GM10266 (cell line): ENCODE measurements around the gene GPC6.

Experiments used
- DNase-seq: peaks from one replicate; pipeline ENCODE4 v3.0.0; 2012; ENCODE audit errors: extremely low spot score
- TF ChIP-seq, protein P1 (sequence below): IDR thresholded peaks from 2 replicates; pipeline ENCODE4 v1.5.1; 2012; ENCODE audit warnings: mild to moderate bottlenecking, low read depth; ENCODE audit not compliant: control insufficient read depth, insufficient read depth; ENCODE audit errors: missing control alignments

Gene GPC6

DNA sequence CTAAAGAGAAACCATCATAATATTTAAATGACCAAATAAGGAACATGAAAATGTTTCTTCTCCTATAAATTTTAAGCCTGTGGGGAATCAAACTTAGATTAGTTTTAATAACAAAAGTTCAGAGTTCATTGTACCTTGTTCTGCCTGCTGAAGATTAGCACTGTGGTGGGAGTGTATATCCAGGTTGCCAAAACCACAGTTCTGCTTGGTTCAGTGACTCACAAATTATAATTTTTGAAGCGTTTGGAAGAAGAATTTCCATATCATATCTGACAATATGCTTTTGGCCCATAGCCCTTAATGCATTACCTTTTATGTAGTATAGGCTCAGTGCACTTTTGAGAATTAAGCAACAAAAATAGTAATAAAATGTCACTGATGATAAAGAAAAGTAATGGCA, 545.2 kb downstream of the GPC6 start:
- TF ChIP-seq, protein P1, sequence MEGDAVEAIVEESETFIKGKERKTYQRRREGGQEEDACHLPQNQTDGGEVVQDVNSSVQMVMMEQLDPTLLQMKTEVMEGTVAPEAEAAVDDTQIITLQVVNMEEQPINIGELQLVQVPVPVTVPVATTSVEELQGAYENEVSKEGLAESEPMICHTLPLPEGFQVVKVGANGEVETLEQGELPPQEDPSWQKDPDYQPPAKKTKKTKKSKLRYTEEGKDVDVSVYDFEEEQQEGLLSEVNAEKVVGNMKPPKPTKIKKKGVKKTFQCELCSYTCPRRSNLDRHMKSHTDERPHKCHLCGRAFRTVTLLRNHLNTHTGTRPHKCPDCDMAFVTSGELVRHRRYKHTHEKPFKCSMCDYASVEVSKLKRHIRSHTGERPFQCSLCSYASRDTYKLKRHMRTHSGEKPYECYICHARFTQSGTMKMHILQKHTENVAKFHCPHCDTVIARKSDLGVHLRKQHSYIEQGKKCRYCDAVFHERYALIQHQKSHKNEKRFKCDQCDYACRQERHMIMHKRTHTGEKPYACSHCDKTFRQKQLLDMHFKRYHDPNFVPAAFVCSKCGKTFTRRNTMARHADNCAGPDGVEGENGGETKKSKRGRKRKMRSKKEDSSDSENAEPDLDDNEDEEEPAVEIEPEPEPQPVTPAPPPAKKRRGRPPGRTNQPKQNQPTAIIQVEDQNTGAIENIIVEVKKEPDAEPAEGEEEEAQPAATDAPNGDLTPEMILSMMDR = no peak

DNA sequence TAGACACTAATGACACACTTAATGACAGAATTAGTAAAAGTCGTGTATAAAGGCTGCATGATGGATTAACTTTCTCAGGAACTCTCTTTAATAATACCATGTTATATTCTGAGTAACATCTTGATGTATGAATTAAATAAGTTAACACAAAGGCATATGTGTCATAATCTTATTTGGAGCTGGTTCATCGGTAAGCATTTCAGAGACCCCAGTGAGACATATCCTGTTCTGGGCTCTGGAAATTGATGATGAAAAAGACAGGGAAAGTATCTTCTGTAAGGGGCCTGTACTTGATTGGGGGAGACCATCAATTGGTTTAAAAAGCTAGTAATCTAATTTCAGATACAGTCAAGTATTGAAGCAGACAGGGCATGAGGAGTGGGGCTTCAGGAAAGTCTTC, 547.9 kb downstream of the GPC6 start:
- TF ChIP-seq, protein P1 = no peak
- no peak for DNase-seq

More for the DNA sequence above, 545.2 kb downstream of the GPC6 start:
- no peak for DNase-seq

DNA sequence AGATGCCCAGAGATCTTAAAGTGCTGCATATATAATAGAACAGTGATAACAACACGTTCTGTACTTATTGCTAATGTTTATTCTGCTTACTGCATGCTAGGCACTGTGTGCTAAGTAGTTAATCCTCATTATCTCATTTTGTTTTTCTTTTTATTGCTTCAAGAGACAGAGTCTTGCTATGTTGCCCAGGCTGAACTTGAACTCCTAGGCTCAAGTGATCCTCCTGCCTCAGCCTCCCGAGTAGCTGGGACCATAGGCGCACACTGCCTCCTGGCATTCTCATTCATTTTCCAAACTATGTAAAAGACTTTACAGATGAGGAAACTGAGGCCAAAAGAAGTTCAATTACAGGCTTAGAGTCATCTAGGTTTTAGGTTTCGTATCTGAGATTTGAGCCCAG, 548.4 kb downstream of the GPC6 start:
- TF ChIP-seq, protein P1 = no peak
- DNase-seq = no peak

DNA sequence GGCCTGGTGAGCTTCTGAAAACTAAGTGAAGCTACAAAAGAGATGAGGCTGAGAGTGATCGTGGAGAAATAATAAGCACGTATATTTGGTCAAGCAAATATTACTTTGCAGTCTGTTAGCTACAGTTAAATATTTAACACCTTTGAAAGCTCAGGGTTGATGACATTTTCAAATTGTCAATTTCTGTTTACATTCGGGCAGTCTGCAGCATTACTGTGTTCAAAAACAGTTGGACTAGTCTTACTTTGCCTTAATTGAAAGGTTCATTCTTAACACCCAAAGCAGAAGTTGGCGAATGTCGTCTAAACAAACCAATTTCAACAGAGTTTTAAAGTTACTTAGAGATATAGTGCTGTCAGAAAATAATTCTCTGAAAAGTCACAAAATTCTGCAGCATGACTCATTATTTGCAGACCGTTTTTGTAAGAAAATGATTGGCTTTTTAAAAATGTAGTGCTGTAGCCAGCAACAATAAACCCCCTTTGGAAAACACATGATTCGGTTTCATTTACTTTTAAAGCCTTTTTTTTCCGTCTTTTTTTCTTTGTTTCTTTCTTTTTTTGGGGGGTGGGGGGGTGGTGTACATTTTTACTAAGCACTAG, 549.0 kb downstream of the GPC6 start:
- TF ChIP-seq, protein P1 = no peak
- DNase-seq = no peak

DNA sequence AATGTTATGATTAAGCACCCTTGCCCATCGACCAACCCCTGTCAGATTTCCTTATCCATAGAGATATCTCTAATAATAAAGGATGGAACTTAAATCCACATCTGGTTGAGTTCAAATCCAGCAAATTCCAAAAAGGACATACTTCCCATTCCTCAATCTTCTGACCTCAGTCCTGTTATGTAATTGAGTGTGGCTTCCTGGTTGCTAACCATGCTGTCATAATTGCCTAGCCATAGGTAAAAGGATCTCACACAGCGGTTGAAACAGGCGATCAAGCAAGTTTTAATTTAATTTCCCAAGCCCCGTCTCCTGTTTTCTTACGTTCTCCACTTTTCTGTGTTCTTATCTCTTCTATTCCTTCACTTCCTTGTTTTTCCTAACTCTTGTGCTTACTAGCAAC, 550.3 kb downstream of the GPC6 start:
- TF ChIP-seq, protein P1 = no peak
- DNase-seq = no peak

DNA sequence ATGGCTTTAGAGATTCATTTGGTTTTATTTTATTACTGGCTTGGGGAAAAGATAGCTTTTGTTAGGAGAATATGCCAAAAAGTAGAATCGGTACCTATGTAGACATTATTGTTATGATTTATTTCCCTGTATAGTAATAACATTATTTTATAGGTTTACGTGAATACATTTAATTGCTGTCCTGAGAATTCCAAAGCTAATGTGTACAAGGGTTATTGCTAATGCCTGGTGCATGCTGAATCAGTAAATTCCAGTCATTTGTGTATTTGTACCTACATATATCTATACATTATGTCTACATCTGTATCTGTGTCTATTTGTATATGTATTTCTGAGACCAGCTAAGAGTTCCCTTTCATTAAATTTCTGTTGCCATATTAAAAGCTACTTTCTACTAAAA, 550.9 kb downstream of the GPC6 start:
- TF ChIP-seq, protein P1 = no peak
- no peak for DNase-seq

DNA sequence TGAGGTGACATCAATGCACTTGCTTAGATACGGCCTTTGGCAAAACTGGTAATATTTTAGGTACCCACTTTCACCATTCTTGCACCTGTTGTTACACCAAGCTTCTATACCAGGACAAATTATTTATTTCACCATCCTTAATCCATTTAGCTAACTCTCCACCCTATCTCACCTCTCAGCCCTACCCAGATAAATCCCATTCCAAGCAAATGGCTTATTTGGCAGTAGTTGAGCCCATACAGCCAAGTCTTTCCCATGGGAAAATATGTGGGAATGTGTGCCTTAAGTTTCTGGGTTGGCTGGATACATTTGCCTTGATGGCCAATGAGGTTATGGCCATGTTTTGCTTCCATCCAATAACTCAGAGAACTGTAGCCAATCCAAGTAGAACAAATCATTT, 551.9 kb downstream of the GPC6 start:
- TF ChIP-seq, protein P1 = no peak
- DNase-seq = no peak
